Upper lobe of left lung (tissue), 4 donors: Measurements from ENCODE around the gene MTG1.

Experiments
- EP300 ChIP-seq, 4 donors: sonication (generic); formaldehyde crosslinking; IDR thresholded peaks; one replicate each; pipeline ENCODE4 v1.5.1; 2017; ENCODE audit warnings: antibody characterized with exemption in 4 of 4, control low read depth in 2 of 4
- POLR2A ChIP-seq, 4 donors: fragments of 450-650 bp; IDR thresholded peaks; one replicate each; pipeline ENCODE4 v1.5.1; 2016 to 2017; ENCODE audit warnings: antibody characterized with exemption in 4 of 4, mild to moderate bottlenecking in 2 of 4
- POLR2AphosphoS5 ChIP-seq, 2 donors: sonication (generic); formaldehyde crosslinking; IDR thresholded peaks; one replicate each; pipeline ENCODE4 v1.5.1; 2017; ENCODE audit warnings: antibody characterized with exemption in 2 of 2
- TF ChIP-seq, protein P1 (sequence below), 6 experiments: fragments of 450-650 bp in 4 of 6; fragments of 200-600 bp in 2 of 6; sonication (generic) in 2 of 6; IDR thresholded peaks; one replicate each; pipeline ENCODE4 v1.5.1; 2016 to 2019; ENCODE audit warnings: antibody characterized with exemption in 6 of 6

GRCh38 chr10:133465191-133465949 lies 71.4 kb downstream of the MTG1 start:
- TF ChIP-seq, protein P1, sequence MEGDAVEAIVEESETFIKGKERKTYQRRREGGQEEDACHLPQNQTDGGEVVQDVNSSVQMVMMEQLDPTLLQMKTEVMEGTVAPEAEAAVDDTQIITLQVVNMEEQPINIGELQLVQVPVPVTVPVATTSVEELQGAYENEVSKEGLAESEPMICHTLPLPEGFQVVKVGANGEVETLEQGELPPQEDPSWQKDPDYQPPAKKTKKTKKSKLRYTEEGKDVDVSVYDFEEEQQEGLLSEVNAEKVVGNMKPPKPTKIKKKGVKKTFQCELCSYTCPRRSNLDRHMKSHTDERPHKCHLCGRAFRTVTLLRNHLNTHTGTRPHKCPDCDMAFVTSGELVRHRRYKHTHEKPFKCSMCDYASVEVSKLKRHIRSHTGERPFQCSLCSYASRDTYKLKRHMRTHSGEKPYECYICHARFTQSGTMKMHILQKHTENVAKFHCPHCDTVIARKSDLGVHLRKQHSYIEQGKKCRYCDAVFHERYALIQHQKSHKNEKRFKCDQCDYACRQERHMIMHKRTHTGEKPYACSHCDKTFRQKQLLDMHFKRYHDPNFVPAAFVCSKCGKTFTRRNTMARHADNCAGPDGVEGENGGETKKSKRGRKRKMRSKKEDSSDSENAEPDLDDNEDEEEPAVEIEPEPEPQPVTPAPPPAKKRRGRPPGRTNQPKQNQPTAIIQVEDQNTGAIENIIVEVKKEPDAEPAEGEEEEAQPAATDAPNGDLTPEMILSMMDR (IDR thresholded peaks at IDR 0.05): no peak
- no peak for TF ChIP-seq POLR2A (IDR thresholded peaks at IDR 0.05)
- no peak for TF ChIP-seq POLR2AphosphoS5 (IDR thresholded peaks at IDR 0.05)
- TF ChIP-seq EP300 (IDR thresholded peaks at IDR 0.05): no peak
